ENCODE results near the gene DNAH9.

DNAH9 gene

GRCh38 chr17:11608396-11608795, 10.1 kb downstream of the DNAH9 start:
- DNase-seq: no peak

GRCh38 chr17:11610999-11611566, 12.8 kb downstream of the DNAH9 start:
- DNase-seq: no peak

GRCh38 chr17:11612956-11613355, 14.7 kb downstream of the DNAH9 start:
- DNase-seq: no peak

- no peak for DNase-seq
Observed at GRCh38 chr17:11618861-11619566, 20.7 kb downstream of the DNAH9 start.

GRCh38 chr17:11622492-11622891, 24.2 kb downstream of the DNAH9 start:
- no peak for DNase-seq

GRCh38 chr17:11624976-11625375, 26.7 kb downstream of the DNAH9 start:
- no peak for DNase-seq

GRCh38 chr17:11625878-11626277, 27.6 kb downstream of the DNAH9 start:
- DNase-seq: no peak

- DNase-seq: no peak
Observed at GRCh38 chr17:11627301-11627940, 29.2 kb downstream of the DNAH9 start.

GRCh38 chr17:11628374-11628773, 30.1 kb downstream of the DNAH9 start:
- no peak for DNase-seq

- DNase-seq: no peak
Observed at GRCh38 chr17:11628831-11629230, 30.6 kb downstream of the DNAH9 start.

GRCh38 chr17:11636771-11637170, 38.5 kb downstream of the DNAH9 start:
- no peak for DNase-seq

GRCh38 chr17:11637796-11638195, 39.5 kb downstream of the DNAH9 start:
- no peak for DNase-seq

GRCh38 chr17:11638700-11639265, 40.5 kb downstream of the DNAH9 start:
- no peak for DNase-seq

- no peak for DNase-seq
Observed at GRCh38 chr17:11639736-11640462, 41.6 kb downstream of the DNAH9 start.

- DNase-seq: no peak
Observed at GRCh38 chr17:11640463-11640814, 42.2 kb downstream of the DNAH9 start.

GRCh38 chr17:11641521-11642275, 43.4 kb downstream of the DNAH9 start:
- DNase-seq: no peak

- DNase-seq: no peak
Observed at GRCh38 chr17:11642655-11643054, 44.4 kb downstream of the DNAH9 start.

GRCh38 chr17:11643851-11644250, 45.6 kb downstream of the DNAH9 start:
- no peak for DNase-seq

- no peak for DNase-seq
Observed at GRCh38 chr17:11644265-11645212, 46.3 kb downstream of the DNAH9 start.

- no peak for DNase-seq
Observed at GRCh38 chr17:11645426-11645825, 47.2 kb downstream of the DNAH9 start.

GRCh38 chr17:11651089-11651488, 52.8 kb downstream of the DNAH9 start:
- no peak for DNase-seq

GRCh38 chr17:11668618-11669017, 70.3 kb downstream of the DNAH9 start:
- DNase-seq: no peak
